ENCODE results near the gene OR5AL1.
"Not testable (repeated sequence)": the region's sequence is repeated elsewhere in the genome, so short reads cannot be mapped to it uniquely, and the experiment has no call there.

The OR5AL1 gene

DNA sequence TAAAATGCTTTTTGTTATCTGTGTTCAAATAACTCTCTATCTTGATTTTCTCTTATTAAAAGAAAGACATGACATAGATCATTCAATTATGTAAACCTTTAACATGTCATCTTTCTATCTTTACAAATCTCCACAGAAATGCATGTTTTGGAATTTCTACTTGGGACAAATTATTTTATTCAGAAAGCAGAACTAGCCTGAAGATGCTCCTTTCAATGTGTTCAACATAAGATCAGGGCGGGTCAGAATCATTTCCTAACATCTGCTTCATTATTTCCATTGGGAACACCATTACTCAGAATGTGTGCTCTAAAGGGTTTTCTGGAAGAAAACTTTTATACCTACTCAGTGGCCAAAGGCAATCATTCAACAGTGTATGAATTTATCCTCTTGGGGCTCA lies at the start of gene OR5AL1:
OR5AL1 (plus strand) TSS at position 301 of the 400 bp plus-strand sequence.
- DNase-seq = no peak

- DNase-seq = no peak
These were observed 37.2 kb upstream of the OR5AL1 start, which contains the start of gene OR8U1 for GRCh38 chr11:56375324-56375723. TSS of gene OR8U1 (plus strand) at chr11:56375624. CDS start at chr11:56375624, 0 bp downstream.

DNA sequence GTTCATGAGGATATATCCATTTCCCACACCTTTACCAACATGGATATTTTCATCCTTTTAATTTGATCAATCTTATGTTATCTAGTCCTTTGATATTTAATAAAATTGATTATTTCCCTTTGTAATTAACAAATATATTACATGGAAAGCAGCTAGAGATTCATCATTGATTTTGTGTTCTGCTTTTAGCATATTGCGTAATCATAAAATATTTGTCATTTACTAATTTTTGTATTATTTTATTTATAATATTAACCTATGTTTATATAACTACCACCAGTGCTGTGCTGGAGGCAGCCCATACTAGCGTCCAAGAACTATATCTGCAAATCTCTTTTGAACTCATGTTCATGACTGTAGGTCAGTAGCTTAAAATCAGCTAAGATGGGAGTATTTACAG lies 32.4 kb upstream of the OR5AL1 start:
- no peak for DNase-seq

GRCh38 chr11:56394381-56394780 lies 18.1 kb upstream of the OR5AL1 start:
- no peak for DNase-seq

- DNase-seq = no peak
These were observed 16.4 kb upstream of the OR5AL1 start for GRCh38 chr11:56396047-56396446.

DNA sequence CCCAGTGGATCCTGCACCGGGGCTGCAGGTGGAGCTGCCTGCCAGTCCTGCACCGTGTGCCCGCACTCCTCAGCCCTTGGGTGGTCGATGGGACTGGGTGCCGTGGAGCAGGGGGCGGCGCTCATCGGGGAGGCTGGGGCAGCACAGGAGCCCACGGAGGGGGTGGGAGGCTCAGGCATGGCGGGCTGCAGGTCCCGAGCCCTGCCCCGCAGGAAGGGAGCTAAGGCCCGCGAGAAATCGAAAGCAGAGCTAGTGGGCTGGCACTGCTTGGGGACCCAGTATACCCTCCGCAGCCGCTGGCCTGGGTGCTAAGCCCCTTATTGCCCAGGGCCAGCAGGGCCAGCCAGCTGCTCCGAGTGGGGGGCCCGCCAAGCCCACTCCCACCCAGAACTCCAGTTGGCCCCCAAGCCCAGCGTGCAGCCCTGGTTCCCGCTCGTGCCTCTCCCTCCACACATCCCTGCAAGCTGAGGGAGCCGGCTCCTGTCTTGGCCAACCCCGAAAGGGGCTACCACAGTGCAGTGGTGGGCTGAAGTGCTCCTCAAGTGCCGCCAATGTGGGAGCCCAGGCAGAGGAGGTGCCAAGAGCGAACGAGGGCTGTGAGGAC lies 10.5 kb upstream of the OR5AL1 start:
- not testable (repeated sequence) for DNase-seq

- DNase-seq = no peak
These were observed 8.1 kb upstream of the OR5AL1 start for GRCh38 chr11:56404393-56404792.

DNA sequence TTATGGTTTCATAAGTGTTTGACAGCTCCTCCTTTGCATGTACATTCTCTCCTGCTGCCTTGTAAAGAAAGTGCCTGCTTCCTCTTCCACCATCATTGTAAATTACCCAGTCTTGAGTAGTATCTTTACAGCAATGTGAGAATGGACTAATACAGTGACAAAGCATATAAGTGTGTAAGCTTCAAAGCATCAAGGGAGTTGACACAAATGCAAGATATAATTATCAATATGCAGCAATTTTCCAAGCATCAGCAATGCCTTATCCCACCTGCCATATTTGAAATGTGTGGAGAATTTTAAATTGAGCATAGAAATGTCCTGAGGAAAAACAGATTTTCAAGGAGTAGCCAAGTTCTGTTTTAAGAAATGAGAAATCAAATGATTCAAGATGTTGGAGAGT lies 1.7 kb upstream of the OR5AL1 start:
- no peak for DNase-seq

DNA sequence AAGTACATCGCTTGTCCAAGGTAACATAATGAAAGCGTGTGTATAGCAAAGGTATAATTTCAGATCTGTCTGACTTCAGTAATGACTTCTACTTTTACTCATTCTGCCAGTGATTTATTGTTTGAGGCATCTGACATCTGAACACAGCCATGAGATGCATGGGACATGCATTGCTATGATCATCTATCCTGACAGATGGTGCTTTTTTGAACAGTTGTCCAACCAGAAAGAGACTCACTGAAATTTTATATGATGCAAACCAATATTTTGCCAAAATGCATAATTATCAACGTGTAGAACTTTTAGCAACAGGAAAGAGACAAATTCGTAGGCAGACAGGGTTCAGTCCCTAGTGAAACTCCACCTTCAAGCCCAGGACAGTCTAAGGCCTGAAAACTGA lies 41.0 kb downstream of the OR5AL1 start:
- no peak for DNase-seq

- no peak for DNase-seq
These were observed 44.6 kb downstream of the OR5AL1 start for GRCh38 chr11:56457076-56457475.

All from NCI-H226 (cell line).